AG10803 (cell line): ENCODE data around the gene PARVG.

Experiments used
- DNase-seq: peaks from one replicate; pipeline ENCODE4 v3.0.0; 2010; ENCODE audit warnings: low read depth
- H3K4me3 ChIP-seq: 2 replicates; pipeline ENCODE4 v1.5.1; 2011; ENCODE audit warnings: mild to moderate bottlenecking, low read length, control low read depth
- CTCF ChIP-seq: conservative IDR thresholded peaks from 2 replicates; pipeline ENCODE4 v1.5.1; 2011; ENCODE audit warnings: mild to moderate bottlenecking, low read length, control low read depth, inconsistent platforms

Gene PARVG

GRCh38 chr22:44211946-44212930 lies 31.5 kb downstream of the PARVG start:
- no peak overlapping the region for H3K4me3 ChIP-seq
- peak; percentile 74 for DNase-seq

GRCh38 chr22:44212936-44213335 lies 32.2 kb downstream of the PARVG start:
- TF ChIP-seq CTCF: no peak
- no peak overlapping the region for H3K4me3 ChIP-seq
- DNase-seq: no peak

More at GRCh38 chr22:44211946-44212930, 31.5 kb downstream of the PARVG start:
- TF ChIP-seq CTCF: no peak

GRCh38 chr22:44213489-44214043 lies 32.8 kb downstream of the PARVG start:
- no peak for DNase-seq
- TF ChIP-seq CTCF: no peak
- H3K4me3 ChIP-seq: no peak overlapping the region

- TF ChIP-seq CTCF: no peak
- DNase-seq: no peak
- no peak overlapping the region for H3K4me3 ChIP-seq
Observed at GRCh38 chr22:44214187-44214586, 33.5 kb downstream of the PARVG start.

GRCh38 chr22:44214764-44215163 lies 34.0 kb downstream of the PARVG start:
- no peak for DNase-seq
- H3K4me3 ChIP-seq: no peak overlapping the region
- TF ChIP-seq CTCF: no peak

GRCh38 chr22:44215287-44215686 lies 34.6 kb downstream of the PARVG start:
- no peak for TF ChIP-seq CTCF
- H3K4me3 ChIP-seq: no peak overlapping the region
- DNase-seq: no peak

- DNase-seq: no peak
- H3K4me3 ChIP-seq: no peak overlapping the region
- no peak for TF ChIP-seq CTCF
Observed at GRCh38 chr22:44217346-44217745, 36.6 kb downstream of the PARVG start.
